Naive thymus-derived CD4-positive, alpha-beta T cell (primary cell): ENCODE data around the gene NAV2. TPM values are rescaled to one million over a fixed set of nuclear protein-coding genes. Genes with fewer than 3 reads are reported as not detected.

ENCODE experiments used
- ATAC-seq: fragments of 150-1000 bp; cut with Tn5 transposase; 2 replicates; pipeline ENCODE4 v1.10.0; 2021; ENCODE audit warnings: mild to moderate bottlenecking, moderate library complexity
- CTCF ChIA-PET: fragments of 350-600 bp; sonication (Branson Sonifier 250); formaldehyde crosslinking; loops from one replicate; lab custom pipeline; 2021; ENCODE audit warnings: antibody characterized with exemption; lab: Charles Lee
- POLR2A ChIA-PET: fragments of 350-600 bp; sonication (Branson Sonifier 250); formaldehyde crosslinking; loops from one replicate; lab custom pipeline; 2021; ENCODE audit warnings: antibody characterized with exemption, inconsistent platforms; lab: Charles Lee
- DNase-seq, 9 donors: peaks; one replicate each; pipeline versions ENCODE4 v3.0.0 to v3.0.0-alpha.2; 2020 to 2022; ENCODE audit warnings: mixed read lengths in 1 of 9
- H3K27ac ChIP-seq: one replicate; pipeline ENCODE4 v1.7.0; 2013; ENCODE audit warnings: mild to moderate bottlenecking, low read depth, low read length, moderate library complexity
- H3K27me3 ChIP-seq, 2 donors: one replicate each; pipeline ENCODE4 v1.7.0; 2013; ENCODE audit warnings: low read length in 2 of 2, mild to moderate bottlenecking in 2 of 2, moderate library complexity in 2 of 2; ENCODE audit not compliant: control insufficient read depth in 2 of 2, insufficient read depth in 2 of 2
- H3K36me3 ChIP-seq, 3 experiments: 1 replicate in 2 of 3; 2 replicates in 1 of 3; pipeline ENCODE4 v1.7.0; 2013; ENCODE audit warnings: low read length in 3 of 3, mild to moderate bottlenecking in 3 of 3, moderate library complexity in 1 of 3; ENCODE audit not compliant: insufficient read depth in 3 of 3, control insufficient read depth in 2 of 3
- H3K4me1 ChIP-seq, 2 donors: one replicate each; pipeline ENCODE4 v1.7.0; 2013; ENCODE audit warnings: low read length in 2 of 2, mild to moderate bottlenecking in 2 of 2, moderate library complexity in 1 of 2; ENCODE audit not compliant: control insufficient read depth in 2 of 2, insufficient read depth in 2 of 2
- H3K4me3 ChIP-seq: 2 replicates; pipeline ENCODE4 v1.7.0; 2013; ENCODE audit warnings: mild to moderate bottlenecking, low read length
- H3K9me3 ChIP-seq, 3 experiments: 1 replicate in 2 of 3; 2 replicates in 1 of 3; pipeline ENCODE4 v1.7.0; 2013; ENCODE audit warnings: low read length in 3 of 3; ENCODE audit not compliant: control insufficient read depth in 2 of 3
- H3K27ac Mint-ChIP-seq, 9 donors: one replicate each; pipeline ENCODE4 v1.8.0; 2020 to 2022; ENCODE audit warnings: mixed read lengths in 9 of 9, mild to moderate bottlenecking in 8 of 9, moderate library complexity in 5 of 9, inconsistent platforms in 2 of 9
- H3K27me3 Mint-ChIP-seq, 5 donors: one replicate each; pipeline ENCODE4 v1.8.0; 2021 to 2022; ENCODE audit warnings: mixed read lengths in 5 of 5, mild to moderate bottlenecking in 1 of 5
- H3K36me3 Mint-ChIP-seq, 5 donors: one replicate each; pipeline ENCODE4 v1.8.0; 2020 to 2022; ENCODE audit warnings: mixed read lengths in 5 of 5, mild to moderate bottlenecking in 3 of 5, inconsistent platforms in 1 of 5
- H3K4me1 Mint-ChIP-seq, 7 donors: one replicate each; pipeline ENCODE4 v1.8.0; 2020 to 2022; ENCODE audit warnings: mixed read lengths in 7 of 7, mild to moderate bottlenecking in 3 of 7, inconsistent platforms in 1 of 7
- H3K4me3 Mint-ChIP-seq, 10 donors: one replicate each; pipeline ENCODE4 v1.8.0; 2020 to 2022; ENCODE audit warnings: mild to moderate bottlenecking in 10 of 10, mixed read lengths in 10 of 10, moderate library complexity in 6 of 10, inconsistent platforms in 2 of 10
- H3K9me3 Mint-ChIP-seq, 11 donors: one replicate each; pipeline ENCODE4 v1.8.0; 2020 to 2022; ENCODE audit warnings: mixed read lengths in 11 of 11, mild to moderate bottlenecking in 4 of 11, inconsistent platforms in 1 of 11, moderate library complexity in 1 of 11
- intact Hi-C, 2 donors: fragments of 100-400 bp; cut with micrococcal nuclease; formaldehyde crosslinking; loops; one replicate each; pipeline ENCODE4 v1.15.1; 2023
- polyA plus RNA-seq, 2 donors: library from polyadenylated mRNA; unstranded; fragments of 300-500 nt; fragmentation: Illumina TruSeq; gene quantifications; one replicate each; pipeline ENCODE4 v1.2.3, GENCODE V29; 2021
- total RNA-seq, 6 experiments: library from RNA in 5 of 6; stranded (reverse) in 5 of 6; gene quantifications; 1 replicate in 5 of 6; 2 replicates in 1 of 6; pipeline ENCODE4 v1.2.3 and lab custom pipeline; 2021 to 2026

Gene NAV2
- total and polyA plus RNA-seq, 7 experiments from 2014 or later = 0.24 to 2.2 (median 0.48) TPM; not detected in 2

DNA sequence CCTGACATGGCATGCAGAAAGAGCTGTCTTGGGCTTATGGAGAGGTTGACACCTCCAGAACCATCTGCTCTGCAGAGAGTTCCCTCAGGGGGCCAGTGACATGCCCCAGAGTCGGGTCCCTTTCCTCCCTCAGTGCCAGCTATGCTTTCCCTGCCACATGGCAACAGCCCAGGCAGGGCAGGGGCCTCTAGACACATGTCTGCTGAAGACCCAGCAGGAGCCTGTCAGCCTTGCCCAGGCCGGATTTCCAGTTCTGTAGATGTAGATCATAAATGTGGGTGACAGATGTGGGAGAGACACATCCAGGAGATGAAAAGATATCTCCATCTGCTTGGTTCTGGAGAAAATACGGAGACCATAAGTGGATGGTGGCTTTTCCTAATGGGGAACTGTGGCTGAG, 25.5 kb downstream of the NAV2 start:
- Mint-ChIP-seq H3K4me1 (no peaks in the 10 kb centered on the region), H3K4me3 (no peak overlapping the region), H3K9me3 (no peaks in the 10 kb centered on the region), H3K27ac (no peak overlapping the region), H3K36me3 (no peaks in the 10 kb centered on the region), H3K27me3 (peaks cover 0 to 21% (median 4%) of the 10 kb centered on the region in 5 donors)
- Histone ChIP-seq H3K27ac (no peak overlapping the region), H3K36me3 (no peaks in the 10 kb centered on the region), H3K4me3 (no peak overlapping the region), H3K9me3 (no peaks in the 10 kb centered on the region), H3K4me1 (no peaks in the 10 kb centered on the region), H3K27me3 (no peaks in the 10 kb centered on the region)
- ATAC-seq = no peak
- no peak for DNase-seq
- POLR2A ChIA-PET = no interaction called here
- intact Hi-C loops = no loop called here
- CTCF ChIA-PET = interaction anchor here (1.1 to 1.6 kb wide), 3 partner anchors 174 to 178 kb away, joined by 3 to 7 read pairs (median 4); no protein-coding TSS in a partner anchor

DNA sequence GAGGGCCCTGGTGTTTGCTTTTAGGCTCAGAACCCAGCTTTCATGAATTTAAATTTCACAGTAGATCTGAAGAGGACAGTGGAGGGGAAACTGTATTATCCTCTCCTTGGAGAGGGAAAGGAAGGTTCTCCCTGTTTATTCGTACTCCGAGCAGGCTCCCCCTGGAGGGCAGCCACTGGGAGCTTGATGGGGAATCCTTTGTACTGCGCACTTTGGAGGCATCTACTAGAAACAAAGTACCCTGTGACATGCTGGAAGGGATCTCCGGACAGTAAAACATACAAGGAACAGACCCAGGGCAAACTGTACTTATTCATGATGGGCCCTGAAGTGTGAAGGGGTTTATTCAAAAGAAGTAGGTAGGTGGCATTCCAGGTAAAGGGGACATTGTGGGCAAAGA, 27.2 kb downstream of the NAV2 start:
- ChIA-PET POLR2A (no interaction called here), CTCF (interaction anchor here (0.7 to 1.6 kb wide), 3 partner anchors 174 to 180 kb away, joined by 4 read pairs; no protein-coding TSS in a partner anchor)
- Histone ChIP-seq H3K4me3 (no peak overlapping the region), H3K36me3 (no peaks in the 10 kb centered on the region), H3K9me3 (no peaks in the 10 kb centered on the region), H3K27ac (no peak overlapping the region), H3K4me1 (no peaks in the 10 kb centered on the region), H3K27me3 (no peaks in the 10 kb centered on the region)
- Mint-ChIP-seq H3K4me1 (no peaks in the 10 kb centered on the region), H3K27ac (no peak overlapping the region), H3K9me3 (no peaks in the 10 kb centered on the region), H3K27me3 (peaks cover 0 to 15% (median 4%) of the 10 kb centered on the region in 5 donors), H3K36me3 (no peaks in the 10 kb centered on the region), H3K4me3 (no peak overlapping the region)
- ATAC-seq (no peak), DNase-seq (no peak)
- intact Hi-C loops = loop anchor here in 1 of 2 donors (10.0 kb wide), 1 partner anchor 665 kb away; no protein-coding TSS in a partner anchor

GRCh38 chr11:19740586-19740985, 27.9 kb downstream of the NAV2 start:
- DNase-seq (no peak), ATAC-seq (no peak)
- Histone ChIP-seq H3K27me3 (no peaks in the 10 kb centered on the region), H3K36me3 (no peaks in the 10 kb centered on the region), H3K4me1 (no peaks in the 10 kb centered on the region), H3K4me3 (no peak overlapping the region), H3K27ac (no peak overlapping the region), H3K9me3 (no peaks in the 10 kb centered on the region)
- Mint-ChIP-seq H3K4me3 (no peak overlapping the region), H3K4me1 (no peaks in the 10 kb centered on the region), H3K27me3 (peaks cover 0 to 15% (median 4%) of the 10 kb centered on the region in 5 donors), H3K27ac (no peak overlapping the region), H3K9me3 (no peaks in the 10 kb centered on the region), H3K36me3 (no peaks in the 10 kb centered on the region)
- CTCF ChIA-PET = interaction anchor here (0.6 kb wide), 1 partner anchor 103 kb away, joined by 3 read pairs; no protein-coding TSS in a partner anchor
- intact Hi-C loops = loop anchor here in 1 of 2 donors (10.0 kb wide), 1 partner anchor 666 kb away; no protein-coding TSS in a partner anchor
- POLR2A ChIA-PET = no interaction called here

- peaks cover 0 to 12% (median 0%) of the 10 kb centered on the region in 5 donors for H3K27me3 Mint-ChIP-seq
- H3K4me1 ChIP-seq = no peaks in the 10 kb centered on the region
- H3K27me3 ChIP-seq = no peaks in the 10 kb centered on the region
- no peak overlapping the region for H3K4me3 ChIP-seq
- ChIA-PET CTCF (interaction anchor here (0.6 to 2.5 kb wide), 8 partner anchors 11 to 669 kb away, joined by 3 to 32 read pairs (median 3); no protein-coding TSS in a partner anchor), POLR2A (no interaction called here)
- no peak overlapping the region for H3K27ac Mint-ChIP-seq
- ATAC-seq (peak; percentile 81), DNase-seq (peak; percentile 8 to 57 (median 40))
- intact Hi-C loops = loop anchor here (1.0 to 10.0 kb wide), 4 partner anchors 178 to 671 kb away; no protein-coding TSS in a partner anchor
- H3K36me3 ChIP-seq = no peaks in the 10 kb centered on the region
- H3K9me3 Mint-ChIP-seq = no peaks in the 10 kb centered on the region
- H3K4me3 Mint-ChIP-seq = no peak overlapping the region
- H3K27ac ChIP-seq = no peak overlapping the region
- no peaks in the 10 kb centered on the region for H3K9me3 ChIP-seq
- H3K36me3 Mint-ChIP-seq = no peaks in the 10 kb centered on the region
- H3K4me1 Mint-ChIP-seq = no peaks in the 10 kb centered on the region
These were observed 30.1 kb downstream of the NAV2 start for GRCh38 chr11:19742588-19743292.

- Histone ChIP-seq H3K27ac (no peak overlapping the region), H3K4me3 (no peak overlapping the region), H3K27me3 (no peaks in the 10 kb centered on the region), H3K9me3 (no peaks in the 10 kb centered on the region), H3K4me1 (no peaks in the 10 kb centered on the region), H3K36me3 (no peaks in the 10 kb centered on the region)
- Mint-ChIP-seq H3K4me1 (no peaks in the 10 kb centered on the region), H3K36me3 (no peaks in the 10 kb centered on the region), H3K27me3 (peaks cover 0 to 7% (median 1%) of the 10 kb centered on the region in 5 donors), H3K9me3 (no peaks in the 10 kb centered on the region), H3K4me3 (no peak overlapping the region), H3K27ac (no peak overlapping the region)
- CTCF ChIA-PET = interaction anchor here (2.4 to 2.5 kb wide), 2 partner anchors 179 to 183 kb away, joined by 23 to 32 read pairs; no protein-coding TSS in a partner anchor
- intact Hi-C loops = loop anchor here in 1 of 2 donors (10.0 kb wide), 1 partner anchor 669 kb away; no protein-coding TSS in a partner anchor
- DNase-seq = no peak
- ATAC-seq = peak; percentile 26
- POLR2A ChIA-PET = no interaction called here
These were observed 31.0 kb downstream of the NAV2 start for GRCh38 chr11:19743622-19744021.

DNA sequence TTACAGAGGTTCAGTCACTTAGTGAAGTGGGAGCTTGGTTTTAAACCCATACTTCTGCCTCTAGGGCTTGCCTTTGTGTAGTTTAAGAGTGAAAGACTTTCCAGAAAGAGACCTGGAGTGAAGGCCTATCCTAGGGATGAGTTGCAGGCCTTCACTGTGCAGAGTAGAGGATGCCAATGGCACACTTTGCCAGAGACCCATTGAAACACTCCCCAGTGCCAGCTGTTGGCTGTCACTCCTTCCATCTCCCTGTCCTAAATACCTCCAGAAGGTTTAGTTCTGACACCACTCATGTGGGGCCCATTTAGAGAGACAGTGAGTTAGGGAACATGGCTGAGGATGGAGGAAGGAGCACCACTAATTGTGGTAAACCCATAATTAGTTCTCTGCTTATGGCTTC, 31.5 kb downstream of the NAV2 start:
- no peak overlapping the region for H3K27ac Mint-ChIP-seq
- POLR2A ChIA-PET = no interaction called here
- Histone ChIP-seq H3K36me3 (no peaks in the 10 kb centered on the region), H3K4me1 (no peaks in the 10 kb centered on the region), H3K27ac (no peak overlapping the region), H3K27me3 (no peaks in the 10 kb centered on the region), H3K4me3 (no peak overlapping the region), H3K9me3 (no peaks in the 10 kb centered on the region)
- no peaks in the 10 kb centered on the region for H3K36me3 Mint-ChIP-seq
- DNase-seq = no peak
- CTCF ChIA-PET = interaction anchor here (2.4 to 2.5 kb wide), 2 partner anchors 180 to 184 kb away, joined by 23 to 32 read pairs; no protein-coding TSS in a partner anchor
- peaks cover 0 to 8% (median 3%) of the 10 kb centered on the region in 5 donors for H3K27me3 Mint-ChIP-seq
- no peaks in the 10 kb centered on the region for H3K4me1 Mint-ChIP-seq
- H3K9me3 Mint-ChIP-seq = no peaks in the 10 kb centered on the region
- intact Hi-C loops = loop anchor here in 1 of 2 donors (10.0 kb wide), 1 partner anchor 669 kb away; no protein-coding TSS in a partner anchor
- no peak for ATAC-seq
- no peak overlapping the region for H3K4me3 Mint-ChIP-seq
